Stromal cell of bone marrow (primary cell): Measurements from ENCODE around the gene ZNF2.

ENCODE experiments used
- DNase-seq: peaks from one replicate; pipeline ENCODE4 v3.0.0-alpha.2; 2012; ENCODE audit warnings: low read depth

The ZNF2 gene

GRCh38 chr2:95206096-95206495, 40.5 kb downstream of the ZNF2 start:
- DNase-seq, result no peak

DNA sequence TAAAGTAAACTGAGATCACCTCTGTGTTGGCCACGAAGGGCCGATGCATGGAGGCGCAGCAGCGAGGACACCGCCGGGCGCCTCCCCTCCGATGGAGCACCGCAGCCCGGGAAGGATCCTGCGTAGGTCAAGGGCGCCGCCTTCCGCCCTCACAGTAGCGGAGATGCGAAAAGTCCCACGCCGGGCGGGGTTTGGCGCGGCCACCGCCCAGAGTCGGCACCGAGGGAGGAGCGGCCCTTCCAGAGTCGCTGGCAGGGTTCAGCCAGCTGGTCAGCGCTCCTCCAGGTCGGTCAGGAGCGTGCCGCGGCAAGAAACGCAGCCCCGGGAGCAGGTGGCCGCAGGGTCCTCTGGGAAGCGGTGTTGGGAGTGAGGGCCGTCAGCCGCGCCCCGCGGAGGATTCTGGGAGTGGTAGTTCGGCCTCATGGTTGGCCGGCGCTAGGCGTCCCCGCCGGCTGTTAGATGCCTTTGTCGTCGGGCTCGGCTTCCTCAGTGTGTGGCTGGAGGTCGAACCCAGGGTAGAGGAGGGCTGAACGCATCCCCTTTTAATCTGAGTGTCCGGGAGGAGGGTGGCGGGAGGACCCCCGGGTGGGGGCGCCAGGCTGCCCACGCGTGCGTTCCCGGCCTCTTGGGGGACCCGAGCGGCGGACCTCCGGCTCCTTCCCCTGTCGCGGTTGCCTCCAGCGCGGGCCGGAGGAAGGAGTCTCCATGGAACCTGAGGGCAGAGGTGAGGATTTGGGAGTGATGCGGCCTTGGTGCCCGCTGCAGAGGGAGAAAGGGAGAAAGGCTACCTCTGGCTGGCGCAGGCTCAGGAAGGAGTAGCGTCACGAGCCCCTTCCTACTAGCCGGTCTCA, 41.7 kb downstream of the ZNF2 start, which contains the start of gene ZNF892:
Gene ZNF892 (plus strand): TSS at position 411 of the 851 bp plus-strand sequence. CDS start 295 bp downstream, at position 706.
- DNase-seq, result peak; percentile 65

GRCh38 chr2:95208106-95208505, 42.5 kb downstream of the ZNF2 start:
- no peak for DNase-seq

DNA sequence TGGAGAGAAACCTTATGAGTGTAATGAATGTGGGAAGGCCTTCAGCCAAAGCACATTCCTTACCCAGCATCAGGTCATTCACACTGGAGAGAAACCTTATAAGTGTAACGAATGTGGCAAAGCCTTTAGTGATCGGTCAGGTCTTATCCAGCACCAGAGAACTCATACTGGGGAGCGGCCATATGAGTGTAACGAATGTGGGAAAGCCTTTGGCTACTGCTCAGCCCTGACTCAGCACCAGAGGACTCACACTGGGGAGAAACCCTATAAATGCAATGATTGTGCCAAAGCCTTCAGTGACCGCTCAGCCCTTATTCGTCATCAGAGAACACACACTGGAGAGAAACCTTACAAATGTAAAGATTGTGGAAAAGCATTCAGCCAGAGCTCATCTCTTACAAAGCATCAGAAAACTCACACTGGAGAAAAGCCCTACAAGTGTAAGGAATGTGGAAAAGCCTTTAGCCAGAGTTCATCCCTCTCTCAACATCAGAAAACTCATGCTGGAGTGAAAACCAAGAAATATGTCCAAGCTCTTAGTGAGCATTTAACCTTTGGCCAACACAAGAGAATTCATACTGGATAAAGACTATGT, 49.5 kb downstream of the ZNF2 start:
- DNase-seq, result no peak

GRCh38 chr2:95220449-95220848, 54.8 kb downstream of the ZNF2 start:
- no peak for DNase-seq

GRCh38 chr2:95225658-95226057, 60.0 kb downstream of the ZNF2 start:
- no peak for DNase-seq

DNA sequence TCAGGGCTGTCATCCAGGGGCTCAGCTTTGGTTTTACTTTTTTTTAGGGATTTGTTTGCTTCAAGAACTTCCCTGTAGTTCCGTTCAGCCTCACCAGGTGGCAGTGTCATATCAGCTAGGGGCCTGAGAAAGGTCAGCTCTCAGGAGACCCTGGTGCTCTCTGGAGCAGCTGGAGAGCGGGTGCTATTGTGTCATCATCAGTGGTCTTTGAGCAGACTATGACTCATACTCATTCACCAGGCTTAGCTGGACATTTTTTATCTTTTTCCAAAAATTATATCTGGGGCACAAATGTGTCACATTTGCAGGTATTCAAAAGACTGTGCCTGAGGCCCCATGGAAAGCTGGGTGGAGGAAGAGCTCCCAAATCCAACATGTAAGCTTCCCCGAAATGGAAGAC, 66.1 kb downstream of the ZNF2 start:
- peak; percentile 13 for DNase-seq

DNA sequence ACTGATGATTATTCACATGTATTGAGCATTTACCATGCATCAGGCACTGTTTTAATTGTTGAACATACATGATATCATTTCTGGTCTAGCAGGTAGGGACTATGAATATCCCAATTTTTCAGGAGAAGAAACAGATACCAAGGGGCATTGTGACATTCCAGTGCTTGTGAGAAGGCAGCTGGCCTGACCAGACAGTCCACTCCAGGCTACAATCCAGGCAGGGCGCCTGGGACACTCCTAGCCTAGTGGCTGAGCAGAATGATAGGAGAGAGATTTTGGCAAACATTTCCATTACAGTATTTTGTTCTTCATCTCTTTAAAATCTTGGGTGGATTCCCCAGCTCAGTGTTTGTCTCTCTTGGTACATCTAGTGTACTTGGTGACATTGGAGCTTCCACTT, 66.6 kb downstream of the ZNF2 start:
- DNase-seq, result no peak
